Fibroblast of pulmonary artery (primary cell): ENCODE data around the gene MESP1.

ENCODE experiments used
- DNase-seq: peaks from one replicate; pipeline ENCODE4 v3.0.0-alpha.2; 2010; ENCODE audit warnings: low read depth
- H3K4me3 ChIP-seq: replicated peaks from 2 replicates; pipeline ENCODE4 v1.5.1; 2011; ENCODE audit warnings: low read depth, mild to moderate bottlenecking, control low read depth, low read length, moderate library complexity
- TF ChIP-seq, protein P1 (sequence below): IDR thresholded peaks from 2 replicates; pipeline ENCODE4 v1.5.1; 2011; ENCODE audit warnings: mild to moderate bottlenecking, control low read depth, low read length, inconsistent platforms; ENCODE audit errors: missing control alignments

Gene MESP1

DNA sequence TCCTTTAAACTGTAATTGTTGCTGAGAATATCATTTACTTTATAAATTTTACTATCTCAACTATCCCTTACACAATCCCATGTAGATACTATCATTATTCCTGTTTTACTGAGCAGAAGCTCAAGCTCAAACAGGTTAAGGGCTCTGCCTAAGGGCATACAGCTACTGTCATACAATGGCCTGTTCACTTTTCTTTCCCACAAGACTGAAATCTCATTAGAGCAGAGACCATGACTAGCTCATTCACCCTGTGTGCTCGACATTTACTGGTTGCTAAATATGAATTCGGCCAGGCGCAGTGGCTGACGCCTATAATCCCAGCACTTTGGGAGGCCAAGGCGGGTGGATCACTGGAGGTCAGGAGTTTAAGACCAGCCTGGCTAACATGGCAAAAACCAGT is 23.4 kb upstream of the MESP1 start:
- TF ChIP-seq, protein P1, sequence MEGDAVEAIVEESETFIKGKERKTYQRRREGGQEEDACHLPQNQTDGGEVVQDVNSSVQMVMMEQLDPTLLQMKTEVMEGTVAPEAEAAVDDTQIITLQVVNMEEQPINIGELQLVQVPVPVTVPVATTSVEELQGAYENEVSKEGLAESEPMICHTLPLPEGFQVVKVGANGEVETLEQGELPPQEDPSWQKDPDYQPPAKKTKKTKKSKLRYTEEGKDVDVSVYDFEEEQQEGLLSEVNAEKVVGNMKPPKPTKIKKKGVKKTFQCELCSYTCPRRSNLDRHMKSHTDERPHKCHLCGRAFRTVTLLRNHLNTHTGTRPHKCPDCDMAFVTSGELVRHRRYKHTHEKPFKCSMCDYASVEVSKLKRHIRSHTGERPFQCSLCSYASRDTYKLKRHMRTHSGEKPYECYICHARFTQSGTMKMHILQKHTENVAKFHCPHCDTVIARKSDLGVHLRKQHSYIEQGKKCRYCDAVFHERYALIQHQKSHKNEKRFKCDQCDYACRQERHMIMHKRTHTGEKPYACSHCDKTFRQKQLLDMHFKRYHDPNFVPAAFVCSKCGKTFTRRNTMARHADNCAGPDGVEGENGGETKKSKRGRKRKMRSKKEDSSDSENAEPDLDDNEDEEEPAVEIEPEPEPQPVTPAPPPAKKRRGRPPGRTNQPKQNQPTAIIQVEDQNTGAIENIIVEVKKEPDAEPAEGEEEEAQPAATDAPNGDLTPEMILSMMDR, result no peak
- DNase-seq, result no peak
- no peak overlapping the region for H3K4me3 ChIP-seq

DNA sequence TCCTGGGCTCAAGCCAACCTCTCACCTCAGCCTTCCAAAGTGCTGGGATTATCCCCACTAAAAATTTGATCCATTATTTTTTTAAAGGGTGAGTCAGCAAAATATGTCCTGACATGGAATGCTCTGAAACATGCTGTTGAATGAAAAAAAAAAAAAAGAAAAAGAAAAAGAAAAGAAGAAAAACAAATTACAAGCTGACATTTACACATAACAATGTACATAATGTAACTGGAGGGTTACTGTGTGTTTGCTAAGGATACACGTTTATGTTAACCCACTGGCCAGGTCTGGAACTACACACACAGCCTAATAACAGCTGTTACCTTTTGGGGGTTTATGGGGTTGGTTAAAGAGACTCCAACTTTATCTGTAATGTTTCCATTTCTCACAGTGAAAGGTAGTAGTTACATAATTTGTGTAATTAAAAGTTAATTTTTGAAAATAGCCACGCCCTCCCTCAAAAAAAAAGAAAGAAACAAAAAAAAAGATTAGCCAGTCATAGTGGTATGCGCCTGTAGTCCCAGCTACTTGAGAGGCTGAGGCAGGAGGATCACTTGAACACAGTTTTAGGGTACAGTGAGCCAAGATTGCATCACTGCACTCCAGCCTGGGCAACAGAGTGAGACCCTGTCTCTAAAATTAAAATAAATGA is 22.0 kb upstream of the MESP1 start:
- TF ChIP-seq, protein P1, result peak; percentile 42
- DNase-seq, result peak; percentile 31
- H3K4me3 ChIP-seq, result no peak overlapping the region

DNA sequence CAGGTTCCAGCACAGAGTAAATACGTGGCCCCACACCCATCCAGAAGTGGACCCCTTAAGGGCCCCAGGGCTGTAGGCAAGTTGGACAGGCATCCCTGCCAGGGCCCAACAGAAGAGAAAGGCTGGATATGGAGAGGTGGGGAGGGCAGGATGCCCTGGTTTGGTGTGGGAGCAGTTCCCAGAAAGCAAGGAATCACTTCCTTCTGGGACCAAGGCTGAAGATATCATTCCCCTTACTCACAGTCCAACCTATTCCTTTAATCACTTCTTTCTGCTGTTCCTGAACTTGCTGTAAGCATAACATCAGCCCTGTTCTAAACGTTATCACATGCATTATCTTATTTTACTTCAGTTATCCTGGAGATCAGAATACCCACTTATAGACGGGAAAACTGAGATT is 19.0 kb upstream of the MESP1 start:
- H3K4me3 ChIP-seq, result no peak overlapping the region
- peak; percentile 47 for DNase-seq
- TF ChIP-seq, protein P1, result no peak

DNA sequence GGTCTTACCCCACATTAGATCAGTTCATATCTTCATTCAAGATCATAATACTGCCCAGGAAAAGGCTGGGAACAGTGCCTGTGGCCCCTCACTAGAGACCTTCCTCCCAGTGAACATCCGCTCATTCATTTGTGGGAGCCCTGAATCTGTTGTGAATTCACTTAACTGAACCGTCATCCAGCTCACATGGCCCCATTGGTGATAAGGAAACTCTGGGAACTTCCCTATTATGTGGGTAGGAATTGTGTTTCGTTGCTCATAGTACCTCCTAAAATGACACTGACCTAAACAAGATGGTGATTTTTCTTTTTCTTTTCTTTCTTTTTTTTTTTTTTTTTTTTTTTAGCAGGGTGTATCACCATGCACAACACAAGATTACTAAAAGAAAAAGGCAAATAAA is 18.3 kb upstream of the MESP1 start:
- TF ChIP-seq, protein P1, result no peak
- DNase-seq, result no peak
- H3K4me3 ChIP-seq, result no peak overlapping the region

DNA sequence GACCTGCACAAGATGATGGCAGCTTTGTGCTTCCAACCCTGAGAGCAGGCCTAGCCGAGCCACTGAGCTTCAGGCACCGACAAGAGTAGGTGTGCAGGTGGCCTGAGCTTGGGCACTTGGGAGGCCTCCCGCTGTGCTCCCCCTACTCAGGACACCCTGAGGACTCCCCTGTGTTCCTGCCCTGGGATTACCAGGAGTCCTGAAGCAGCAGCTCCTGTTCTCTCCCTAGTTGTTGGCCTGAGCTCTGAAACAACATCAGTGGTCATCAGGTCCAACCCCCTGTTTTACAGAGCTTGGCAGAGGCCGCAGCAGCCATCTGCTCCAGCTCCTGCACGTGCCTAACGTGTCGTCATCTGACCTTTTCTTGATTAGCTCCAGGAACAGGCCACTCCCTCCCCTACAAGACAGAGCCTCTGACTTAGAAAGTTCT is 17.0 kb upstream of the MESP1 start:
- peak; percentile 69 for DNase-seq
- no peak overlapping the region for H3K4me3 ChIP-seq
- TF ChIP-seq, protein P1, result no peak

DNA sequence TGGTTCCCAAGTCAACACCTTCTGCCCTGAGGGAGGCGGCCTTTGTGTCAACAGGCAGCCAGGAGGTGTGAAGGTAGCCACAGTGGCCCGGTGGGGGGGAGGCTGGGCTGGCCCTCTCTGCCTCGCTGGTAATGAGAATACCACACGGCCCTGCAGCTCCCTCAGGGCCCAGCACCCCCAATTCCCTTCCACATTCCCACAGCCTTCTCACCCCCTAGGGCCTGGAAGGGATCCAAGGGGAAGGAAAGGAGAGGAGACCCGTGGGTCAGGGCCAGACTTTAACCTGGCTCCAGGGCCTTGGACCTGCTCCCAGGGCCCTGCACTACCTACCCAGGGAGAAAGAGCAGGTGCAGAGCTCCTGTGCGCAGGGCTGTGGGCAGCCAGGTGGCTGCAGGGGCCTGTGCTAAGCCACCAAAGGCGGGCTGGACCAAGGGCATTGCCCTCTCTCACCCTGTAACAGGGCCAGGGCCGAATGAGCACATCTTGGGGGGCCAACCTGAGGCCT is 16.4 kb upstream of the MESP1 start:
- DNase-seq, result no peak
- TF ChIP-seq, protein P1, result no peak
- no peak overlapping the region for H3K4me3 ChIP-seq
